ENCODE results near the gene MOV10L1. TPM values are rescaled to one million over a fixed set of nuclear protein-coding genes. Genes with fewer than 3 reads are reported as not detected.

Gene MOV10L1
- total and polyA plus RNA-seq, 4 donors, result 0.27 to 11.9 (median 0.43) TPM

- ATAC-seq (ENCODE audit: insufficient read depth, low FRiP score) (no peak), DNase-seq (no peak)
- Histone ChIP-seq H3K36me3 (ENCODE audit: control insufficient read depth in 4 of 4, insufficient read depth in 4 of 4, low read length in 4 of 4) (no peaks in the 10 kb centered on the region), H3K9me3 (ENCODE audit: control insufficient read depth in 4 of 4, insufficient read depth in 3 of 4, low read length in 3 of 4) (no peaks in the 10 kb centered on the region), H3K27ac (ENCODE audit: low read depth in 1 of 2, low read length in 1 of 2) (no peak overlapping the region), H3K9ac (ENCODE audit: insufficient read depth in 1 of 2, low read length in 2 of 2) (no peak overlapping the region), H3K27me3 (ENCODE audit: control insufficient read depth in 3 of 3, insufficient read depth in 3 of 3, low read length in 2 of 3) (no peaks in the 10 kb centered on the region), H3K4me3 (no peak overlapping the region), H3K4me1 (ENCODE audit: control insufficient read depth in 5 of 5, insufficient read depth in 5 of 5, low read length in 5 of 5) (peaks cover 0 to 26% (median 4%) of the 10 kb centered on the region in 5 donors)
- TF ChIP-seq CTCF (IDR thresholded peaks at IDR 0.05; ENCODE audit: control extremely low read depth, extremely low read depth), result no peak
- WGBS, 2 donors, result 91 to 92% methylated on average over 27 of the region's 27 CpGs
Measured at GRCh38 chr22:50081426-50082196, 8.2 kb upstream of the MOV10L1 start.

GRCh38 chr22:50082197-50082715 lies 7.5 kb upstream of the MOV10L1 start:
- Histone ChIP-seq H3K27ac (ENCODE audit: low read depth in 1 of 2, low read length in 1 of 2) (no peak overlapping the region), H3K4me3 (no peak overlapping the region), H3K9ac (ENCODE audit: insufficient read depth in 1 of 2, low read length in 2 of 2) (no peak overlapping the region), H3K4me1 (ENCODE audit: control insufficient read depth in 5 of 5, insufficient read depth in 5 of 5, low read length in 5 of 5) (peaks cover 0 to 26% (median 5%) of the 10 kb centered on the region in 5 donors), H3K27me3 (ENCODE audit: control insufficient read depth in 3 of 3, insufficient read depth in 3 of 3, low read length in 2 of 3) (no peaks in the 10 kb centered on the region), H3K36me3 (ENCODE audit: control insufficient read depth in 4 of 4, insufficient read depth in 4 of 4, low read length in 4 of 4) (no peaks in the 10 kb centered on the region), H3K9me3 (ENCODE audit: control insufficient read depth in 4 of 4, insufficient read depth in 3 of 4, low read length in 3 of 4) (peaks cover 0 to under 1% (median 0%) of the 10 kb centered on the region in 4 donors)
- TF ChIP-seq CTCF (IDR thresholded peaks at IDR 0.05; ENCODE audit: control extremely low read depth, extremely low read depth), result no peak
- WGBS, 2 donors, result 91 to 96% methylated on average over 18 of the region's 18 CpGs
- ATAC-seq (ENCODE audit: insufficient read depth, low FRiP score) (no peak), DNase-seq (no peak)

GRCh38 chr22:50082961-50083461 lies 6.8 kb upstream of the MOV10L1 start:
- H3K9ac ChIP-seq (ENCODE audit: insufficient read depth in 1 of 2, low read length in 2 of 2), result no peak overlapping the region
- ATAC-seq (ENCODE audit: insufficient read depth, low FRiP score) (no peak), DNase-seq (no peak)
- H3K36me3 ChIP-seq (ENCODE audit: control insufficient read depth in 4 of 4, insufficient read depth in 4 of 4, low read length in 4 of 4), result no peaks in the 10 kb centered on the region
- H3K27ac ChIP-seq (ENCODE audit: low read depth in 1 of 2, low read length in 1 of 2), result no peak overlapping the region
- H3K4me3 ChIP-seq, result no peak overlapping the region
- no peaks in the 10 kb centered on the region for H3K27me3 ChIP-seq (ENCODE audit: control insufficient read depth in 3 of 3, insufficient read depth in 3 of 3, low read length in 2 of 3)
- peaks cover 0 to 2% (median 0%) of the 10 kb centered on the region in 4 donors for H3K9me3 ChIP-seq (ENCODE audit: control insufficient read depth in 4 of 4, insufficient read depth in 3 of 4, low read length in 3 of 4)
- no peak for TF ChIP-seq CTCF (IDR thresholded peaks at IDR 0.05; ENCODE audit: control extremely low read depth, extremely low read depth)
- peaks cover 0 to 20% (median 5%) of the 10 kb centered on the region in 5 donors for H3K4me1 ChIP-seq (ENCODE audit: control insufficient read depth in 5 of 5, insufficient read depth in 5 of 5, low read length in 5 of 5)
- WGBS, 2 donors, result 85 to 87% methylated on average over 19 to 21 of the region's 21 CpGs
